H54 (cell line): ENCODE measurements around the gene HCCS.

Source experiments
- DNase-seq: peaks from one replicate; pipeline ENCODE4 v3.0.0; 2011; ENCODE audit warnings: low spot score, mixed read lengths; ENCODE audit not compliant: insufficient read length
- FAIRE-seq: peaks from 3 replicates; lab custom pipeline; 2011; peaks lifted over from hg19 to GRCh38; lab: Jason Lieb, UNC
- POLR2A ChIP-seq: IDR thresholded peaks from 2 replicates; pipeline ENCODE4 v1.6.1; 2011; ENCODE audit warnings: low read depth, mild to moderate bottlenecking, low read length

Gene HCCS

GRCh38 chrX:11138498-11139390 is 27.6 kb downstream of the HCCS start:
- FAIRE-seq (no peak), DNase-seq (no peak)
- TF ChIP-seq POLR2A = no peak

- FAIRE-seq = no peak
- peak; percentile 7 for DNase-seq
- TF ChIP-seq POLR2A = no peak
Measured at GRCh38 chrX:11143931-11144678, 33.0 kb downstream of the HCCS start.

GRCh38 chrX:11146411-11146810 is 35.3 kb downstream of the HCCS start:
- TF ChIP-seq POLR2A = no peak
- FAIRE-seq = no peak
- DNase-seq = no peak

- DNase-seq = no peak
- no peak for TF ChIP-seq POLR2A
- no peak for FAIRE-seq
Measured at GRCh38 chrX:11148401-11148800, 37.3 kb downstream of the HCCS start.

- DNase-seq = no peak
- TF ChIP-seq POLR2A = no peak
- FAIRE-seq = no peak
Measured at GRCh38 chrX:11151799-11152559, 40.8 kb downstream of the HCCS start.

GRCh38 chrX:11159149-11159548 is 48.0 kb downstream of the HCCS start:
- no peak for FAIRE-seq

GRCh38 chrX:11164433-11164832 is 53.3 kb downstream of the HCCS start:
- no peak for FAIRE-seq
- TF ChIP-seq POLR2A = no peak
- no peak for DNase-seq

More at GRCh38 chrX:11159149-11159548, 48.0 kb downstream of the HCCS start:
- TF ChIP-seq POLR2A = no peak
- no peak for DNase-seq

- DNase-seq (no peak), FAIRE-seq (no peak)
- TF ChIP-seq POLR2A = no peak
Measured at GRCh38 chrX:11171956-11172355, 60.8 kb downstream of the HCCS start.

GRCh38 chrX:11172415-11172814 is 61.3 kb downstream of the HCCS start:
- no peak for FAIRE-seq
- TF ChIP-seq POLR2A = no peak
- DNase-seq = no peak
